ENCODE data around the gene SLC38A10. TPM values are rescaled to one million over a fixed set of nuclear protein-coding genes. Genes with fewer than 3 reads are reported as not detected.

SLC38A10 gene
- total RNA-seq, 3 donors from 2014 or later (not counting 1 experiment from before 2014, with no cell fraction given), result 72.2 to 104 (median 90.5) TPM

- no peaks in the 10 kb centered on the region for H3K9me3 Mint-ChIP-seq
- Histone ChIP-seq H3K9me3 (ENCODE audit: control insufficient read depth, insufficient read depth, low read length) (no peaks in the 10 kb centered on the region), H3K36me3 (ENCODE audit: control insufficient read depth, insufficient read depth, low read length) (no peaks in the 10 kb centered on the region), H3K4me1 (ENCODE audit: control insufficient read depth, insufficient read depth, low read length) (no peaks in the 10 kb centered on the region), H3K4me3 (ENCODE audit: low read length) (no peak overlapping the region), H3K27ac (ENCODE audit: low read length) (no peak overlapping the region), H3K27me3 (ENCODE audit: control insufficient read depth, insufficient read depth, low read length) (no peaks in the 10 kb centered on the region)
- intact Hi-C loops (cut with micrococcal nuclease), result no loop called here
- H3K27ac Mint-ChIP-seq, result no peak overlapping the region
- H3K27me3 Mint-ChIP-seq (ENCODE audit: low read depth in 2 of 2), result no peaks in the 10 kb centered on the region
- 93% methylated on average over 45 of the region's 45 CpGs for WGBS (ENCODE audit: insufficient coverage)
- H3K36me3 Mint-ChIP-seq, result no peaks in the 10 kb centered on the region
- TF ChIP-seq CTCF (IDR thresholded peaks at IDR 0.05), result no peak
- DNase-seq (no peak), ATAC-seq (no peak)
- no peak overlapping the region for H3K4me3 Mint-ChIP-seq
- no peaks in the 10 kb centered on the region for H3K4me1 Mint-ChIP-seq
Measured at GRCh38 chr17:81196505-81197408, 98.3 kb downstream of the SLC38A10 start.

GRCh38 chr17:81195941-81196495 is 99.1 kb downstream of the SLC38A10 start:
- no peaks in the 10 kb centered on the region for H3K4me1 ChIP-seq (ENCODE audit: control insufficient read depth, insufficient read depth, low read length)
- DNase-seq, result no peak
- ATAC-seq, result no peak
- TF ChIP-seq CTCF (IDR thresholded peaks at IDR 0.05), result no peak
- Mint-ChIP-seq H3K4me1 (no peaks in the 10 kb centered on the region), H3K9me3 (no peaks in the 10 kb centered on the region), H3K27ac (no peak overlapping the region), H3K36me3 (no peaks in the 10 kb centered on the region), H3K27me3 (ENCODE audit: low read depth in 2 of 2) (no peaks in the 10 kb centered on the region), H3K4me3 (no peak overlapping the region)
- intact Hi-C loops (cut with micrococcal nuclease), result no loop called here
- no peaks in the 10 kb centered on the region for H3K27me3 ChIP-seq (ENCODE audit: control insufficient read depth, insufficient read depth, low read length)
- H3K27ac ChIP-seq (ENCODE audit: low read length), result no peak overlapping the region
- no peaks in the 10 kb centered on the region for H3K9me3 ChIP-seq (ENCODE audit: control insufficient read depth, insufficient read depth, low read length)
- no peaks in the 10 kb centered on the region for H3K36me3 ChIP-seq (ENCODE audit: control insufficient read depth, insufficient read depth, low read length)
- 96% methylated on average over 11 of the region's 14 CpGs for WGBS (ENCODE audit: insufficient coverage)
- H3K4me3 ChIP-seq (ENCODE audit: low read length), result no peak overlapping the region

Other genes starting within 250 kb of the SLC38A10 start
- gene PVALEF, start 129.8 kb downstream of the SLC38A10 start, total RNA-seq, result not detected
- gene AATK, start 129.1 kb downstream of the SLC38A10 start, total RNA-seq, result 10 to 100 TPM in 2 of 3 donors, 1 to 10 TPM in 1; 8.5 to 13.7 (median 10.4) TPM
- 10 to 100 TPM in 2 of 3 donors, 1 to 10 TPM in 1; 9.9 to 11.4 (median 10.0) TPM for gene CEP131, start 72.3 kb downstream of the SLC38A10 start, total RNA-seq
- 100 to 1,000 TPM in 2 of 3 donors, 10 to 100 TPM in 1; 89.8 to 137 (median 126) TPM for gene TEPSIN, start 56.3 kb downstream of the SLC38A10 start, total RNA-seq
- 10 to 100 TPM; 28.6 to 36.4 (median 34.9) TPM for gene NDUFAF8, start 56.0 kb downstream of the SLC38A10 start, total RNA-seq
- gene BAHCC1, start 100.2 kb upstream of the SLC38A10 start, total RNA-seq, result 10 to 100 TPM in 1 of 3 donors, 1 to 10 TPM in 2; 2.9 to 17.3 (median 5.7) TPM
- 1,000 to 10,000 TPM; 1,401 to 1,901 (median 1,735) TPM for gene ACTG1, start 217.5 kb upstream of the SLC38A10 start, total RNA-seq
- 1 to 10 TPM in 2 of 3 donors, under 1 TPM in 1; 0.26 to 2.6 (median 1.0) TPM for gene FSCN2, start 233.1 kb upstream of the SLC38A10 start, total RNA-seq

Measured in natural killer cell (primary cell).